ENCODE measurements around the gene PSMB1. TPM values are rescaled to one million over a fixed set of nuclear protein-coding genes. Genes with fewer than 3 reads are reported as not detected.

Gene PSMB1
- total RNA-seq (2011; cell fraction: chromatin; rRNA removed; ENCODE audit: low replicate concordance), result 72.7 and 111 TPM in 2 replicates
- total RNA-seq (2011; cell fraction: nucleolus; rRNA removed), result 100 and 101 TPM in 2 replicates
- total RNA-seq (2011; cell fraction: nucleoplasm; rRNA removed), result 147 and 174 TPM in 2 replicates
- total RNA-seq (2014; rRNA removed) (567 and 884 TPM in 2 replicates), total RNA-seq (2014; rRNA removed; fragmentation: Illumina TruSeq; extraction: Trizol) (716 and 737 TPM in 2 replicates), total RNA-seq (2015; rRNA removed; fragmentation: Illumina TruSeq; extraction: Trizol) (566 and 591 TPM in 2 replicates), total RNA-seq (2021) (431 and 447 TPM in 2 replicates), polyA plus RNA-seq (2011; rRNA removed) (857 and 1,105 TPM in 2 replicates), polyA plus RNA-seq (2014; fragmentation: Illumina TruSeq; extraction: Trizol) (549 and 609 TPM in 2 replicates), polyA plus RNA-seq (2014; fragmentation: Nextera tagmentation; extraction: Ambion mirVana) (1,000 to 10,000 TPM; 2,334 to 2,953 TPM), polyA plus RNA-seq (2014; rRNA removed) (1,180 and 1,187 TPM in 2 replicates), polyA minus RNA-seq (2011; rRNA and poly(A)+ RNA removed) (647 and 767 TPM in 2 replicates), Bru-seq, nascent RNA (percentile 98 among the genes with signal in this experiment), BruChase-seq, experiment 1, labeled RNA remaining after a 2-hour chase (percentile 99 among the genes with signal in this experiment), BruChase-seq, experiment 2, labeled RNA remaining after a 6-hour chase (percentile 99 among the genes with signal in this experiment)
- polyA plus RNA-seq (2011; cell fraction: cytosol; rRNA removed), result 941 and 1,174 TPM in 2 replicates
- polyA plus RNA-seq (2011; cell fraction: nucleus; rRNA removed), result 261 and 404 TPM in 2 replicates
- 418 and 567 TPM in 2 replicates for polyA plus RNA-seq (2012)
- 227 and 288 TPM in 2 replicates for polyA minus RNA-seq (2011; cell fraction: cytosol; rRNA and poly(A)+ RNA removed)
- 41.3 and 70.0 TPM in 2 replicates for polyA minus RNA-seq (2011; cell fraction: nucleus; rRNA and poly(A)+ RNA removed)
- long read RNA-seq, experiment 1, transcript PSMB1-202 (5 exons, 1,939 nt), result minor isoform, 11 of 1,703 reads
- long read RNA-seq, experiment 1, transcript PSMB1-201 (6 exons, 928 nt), result major isoform, 1,016 of 1,703 reads
- long read RNA-seq, experiment 1, partial matches to known transcripts, result 468 of 1,703 reads
- long read RNA-seq, experiment 1, other reads (novel, unspliced or antisense), result 208 of 1,703 reads
- long read RNA-seq, experiment 2, transcript PSMB1-202 (5 exons, 1,939 nt), result minor isoform, 15 of 932 reads
- long read RNA-seq, experiment 2, transcript PSMB1-201 (6 exons, 928 nt), result major isoform, 790 of 932 reads
- long read RNA-seq, experiment 2, partial matches to known transcripts, result 46 of 932 reads
- long read RNA-seq, experiment 2, other reads (novel, unspliced or antisense), result 81 of 932 reads
- long read RNA-seq, experiment 3, transcript PSMB1-201 (6 exons, 928 nt), result major isoform, 1,283 of 1,339 reads
- long read RNA-seq, experiment 3, partial matches to known transcripts, result 35 of 1,339 reads
- long read RNA-seq, experiment 3, other reads (novel, unspliced or antisense), result 19 of 1,339 reads

DNA sequence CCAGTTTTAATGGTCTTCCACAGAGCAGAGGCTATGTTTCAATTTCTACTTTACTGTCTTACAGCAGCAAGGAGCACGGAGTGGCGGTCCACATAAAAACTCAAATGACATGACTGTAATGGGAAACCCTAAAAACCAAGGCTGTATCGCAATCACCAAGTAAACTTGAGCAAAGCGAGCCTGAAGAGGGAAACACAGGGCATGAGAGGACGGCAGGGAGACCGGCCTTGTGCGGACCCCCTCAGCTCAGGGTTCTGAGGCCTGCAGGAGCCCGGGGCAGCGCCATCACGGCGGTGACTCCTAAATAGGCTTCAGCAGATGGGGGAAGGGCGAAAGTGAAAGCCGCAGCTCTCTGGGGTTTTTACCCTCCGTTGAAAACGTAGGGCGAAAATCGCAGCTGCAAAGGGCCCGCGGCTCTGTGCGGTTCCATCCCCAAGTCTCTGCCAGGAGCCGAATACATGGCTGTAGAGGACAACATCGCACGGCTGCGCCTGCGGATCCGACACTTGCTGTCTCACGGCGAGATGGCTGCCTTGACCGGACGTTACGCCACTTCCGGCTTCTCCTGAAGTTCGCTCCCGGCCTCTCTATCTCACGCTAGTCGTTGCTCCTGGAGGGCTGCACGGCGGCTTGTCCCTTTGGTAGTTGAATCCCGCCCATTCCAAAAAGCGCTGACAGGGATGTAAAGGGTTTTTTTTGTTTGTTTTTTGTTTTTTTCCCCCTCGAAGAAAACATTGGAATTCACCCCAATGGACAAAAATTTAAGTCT, at the start of gene PSMB1:
PSMB1 (minus strand) TSS at position 543 of the 769 bp plus-strand sequence; CDS start at position 478, 65 bp downstream.
- Histone ChIP-seq H3K9me3 (replicated peaks; ENCODE audit: control insufficient read depth, insufficient read depth, low read depth, low read length) (no peaks in the 10 kb centered on the region), H3K9me1 (ENCODE audit: control insufficient read depth, insufficient read depth, low read length) (no peaks in the 10 kb centered on the region), H3K27ac (ENCODE audit: extremely low read depth, low read depth, low read length) (peak within 1 kb of the TSS; percentile 90), H3K79me2 (ENCODE audit: control insufficient read depth, insufficient read depth, low read length) (peaks cover 95% of the 10 kb centered on the region), H3K4me3 (peak within 1 kb of the TSS; percentile 69), H2AFZ (ENCODE audit: low read depth, low read length) (peak within 1 kb of the TSS; percentile 97), H3K9ac (ENCODE audit: insufficient read depth in 1 of 2, low read depth in 2 of 2, low read length in 2 of 2) (peak within 1 kb of the TSS; percentile 94 to 99), H4K20me1 (replicated peaks; ENCODE audit: control insufficient read depth, insufficient read depth, low read length) (peaks cover 40% of the 10 kb centered on the region), H3K27me3 (ENCODE audit: control insufficient read depth in 2 of 2, insufficient read depth in 2 of 2, low read length in 2 of 2) (no peaks in the 10 kb centered on the region), H3K4me2 (ENCODE audit: insufficient read depth, low read length) (peak within 1 kb of the TSS; percentile 100), H3K36me3 (ENCODE audit: control insufficient read depth, insufficient read depth, low read length) (peaks cover 53% of the 10 kb centered on the region), H3K4me1 (replicated peaks in 1 of 2; ENCODE audit: control insufficient read depth in 2 of 2, insufficient read depth in 2 of 2, low read length in 2 of 2) (peaks cover 3 to 24% of the 10 kb centered on the region in 2 experiments; a peak in 4 of 5 replicates)
- CTCF ChIA-PET (ENCODE audit: low intra/inter-chr PET ratio), result no interaction called here
- POLR2A ChIA-PET, result interaction anchor here (1.1 to 2.7 kb wide), 9 partner anchors 8 to 31 kb away, joined by 3 to 19 read pairs (median 6); partner anchors contain the start of gene PDCD2
- no TSS peak for BruUV-seq (replicated peaks)
- FAIRE-seq, result peak; percentile 89
- in situ Hi-C loops (cut with MboI), result no loop called here
- DNase-seq (ENCODE audit: extremely low read depth in 1 of 4, low spot score in 3 of 4), result peak; percentile 81 to 99 (median 85)
- peak; percentile 82 for ATAC-seq
- intact Hi-C loops (cut with micrococcal nuclease), result loop anchor here (1.0 kb wide), 1 partner anchor 802 kb away; the partner anchor contains the start of genes DYNLT2 and ERMARD
- under 1% methylated on average over 41 of the region's 41 CpGs for WGBS (ENCODE audit: insufficient coverage, low coverage, missing lambda C conversion rate)
- no peak for TF ChIP-seq ETV6 (IDR thresholded peaks at IDR 0.05; ENCODE audit: borderline replicate concordance in 1 of 2, low read depth in 2 of 2, low read length in 1 of 2)
- TF ChIP-seq ETV6 (CRISPR knock-in tag; IDR thresholded peaks at IDR 0.05; ENCODE audit: borderline replicate concordance), result peak; percentile 81; the same call in 1 of the 2 replicates
- TF ChIP-seq HNRNPH1 (optimal IDR thresholded peaks at IDR 0.05; ENCODE audit: low read depth, low read length), result no peak
- TF ChIP-seq NONO (IDR thresholded peaks at IDR 0.05; ENCODE audit: low read depth in 2 of 2, low read length in 1 of 2), result no peak
- TF ChIP-seq PRPF4 (IDR thresholded peaks at IDR 0.05; ENCODE audit: insufficient read depth, low read depth, low read length, poor library complexity, severe bottlenecking), result peak; percentile 55
- peak; percentile 89 for TF ChIP-seq ELF1 (tag; IDR thresholded peaks at IDR 0.05)
- peak; percentile 89 for TF ChIP-seq RB1 (IDR thresholded peaks at IDR 0.05; ENCODE audit: low read depth)
- peak; percentile 95 for TF ChIP-seq GABPA (tag; conservative IDR thresholded peaks at IDR 0.05; ENCODE audit: low read depth)
- no peak for TF ChIP-seq ZNF507 (tag; conservative IDR thresholded peaks at IDR 0.05)
- TF ChIP-seq, protein P1, sequence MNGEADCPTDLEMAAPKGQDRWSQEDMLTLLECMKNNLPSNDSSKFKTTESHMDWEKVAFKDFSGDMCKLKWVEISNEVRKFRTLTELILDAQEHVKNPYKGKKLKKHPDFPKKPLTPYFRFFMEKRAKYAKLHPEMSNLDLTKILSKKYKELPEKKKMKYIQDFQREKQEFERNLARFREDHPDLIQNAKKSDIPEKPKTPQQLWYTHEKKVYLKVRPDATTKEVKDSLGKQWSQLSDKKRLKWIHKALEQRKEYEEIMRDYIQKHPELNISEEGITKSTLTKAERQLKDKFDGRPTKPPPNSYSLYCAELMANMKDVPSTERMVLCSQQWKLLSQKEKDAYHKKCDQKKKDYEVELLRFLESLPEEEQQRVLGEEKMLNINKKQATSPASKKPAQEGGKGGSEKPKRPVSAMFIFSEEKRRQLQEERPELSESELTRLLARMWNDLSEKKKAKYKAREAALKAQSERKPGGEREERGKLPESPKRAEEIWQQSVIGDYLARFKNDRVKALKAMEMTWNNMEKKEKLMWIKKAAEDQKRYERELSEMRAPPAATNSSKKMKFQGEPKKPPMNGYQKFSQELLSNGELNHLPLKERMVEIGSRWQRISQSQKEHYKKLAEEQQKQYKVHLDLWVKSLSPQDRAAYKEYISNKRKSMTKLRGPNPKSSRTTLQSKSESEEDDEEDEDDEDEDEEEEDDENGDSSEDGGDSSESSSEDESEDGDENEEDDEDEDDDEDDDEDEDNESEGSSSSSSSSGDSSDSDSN (IDR thresholded peaks at IDR 0.05; ENCODE audit: borderline replicate concordance in 1 of 2, low read depth in 2 of 2, low read length in 2 of 2), result 0 out of 4 replicates have a peak, but pooled peaks of 1 of the 2 experiments have one; percentile 56

All from K562 (cell line).